ENCODE data around the gene TTC28. TPM values are rescaled to one million over a fixed set of nuclear protein-coding genes. Genes with fewer than 3 reads are reported as not detected.

The TTC28 gene
- total RNA-seq, 1 experiment from 2014 or later = not detected

GRCh38 chr22:28116219-28116673 is 563.4 kb downstream of the TTC28 start:
- peak; percentile 36 for DNase-seq (ENCODE audit: unreplicated experiment)
- no peak for TF ChIP-seq CTCF (IDR thresholded peaks at IDR 0.05; ENCODE audit: unreplicated experiment)
- POLR2A ChIA-PET = no interaction called here
- no peak overlapping the region for H3K4me3 Mint-ChIP-seq (ENCODE audit: unreplicated experiment)
- H3K36me3 Mint-ChIP-seq (ENCODE audit: insufficient read depth, unreplicated experiment) = no peaks in the 10 kb centered on the region
- no peaks in the 10 kb centered on the region for H3K9me3 Mint-ChIP-seq (ENCODE audit: unreplicated experiment)
- intact Hi-C loops (cut with micrococcal nuclease) = no loop called here
- H3K27me3 Mint-ChIP-seq (ENCODE audit: insufficient read depth, unreplicated experiment) = no peaks in the 10 kb centered on the region
- peaks cover 10% of the 10 kb centered on the region for H3K4me1 Mint-ChIP-seq (ENCODE audit: insufficient read depth, unreplicated experiment)
- peak overlapping the region; percentile 21 for H3K27ac Mint-ChIP-seq (ENCODE audit: low read depth, unreplicated experiment)
- BruUV-seq (replicated peaks) = no TSS peak
- CTCF ChIA-PET = interaction anchor here (1.3 kb wide), 1 partner anchor 8 kb away, joined by 3 read pairs; no protein-coding TSS in a partner anchor

GRCh38 chr22:28115426-28115825 is 564.2 kb downstream of the TTC28 start:
- H3K27ac Mint-ChIP-seq (ENCODE audit: low read depth, unreplicated experiment) = no peak overlapping the region
- no peak for DNase-seq (ENCODE audit: unreplicated experiment)

GRCh38 chr22:28112548-28113043 is 567.0 kb downstream of the TTC28 start:
- peaks cover 10% of the 10 kb centered on the region for H3K4me1 Mint-ChIP-seq (ENCODE audit: insufficient read depth, unreplicated experiment)
- no peaks in the 10 kb centered on the region for H3K27me3 Mint-ChIP-seq (ENCODE audit: insufficient read depth, unreplicated experiment)
- H3K4me3 Mint-ChIP-seq (ENCODE audit: unreplicated experiment) = no peak overlapping the region
- TF ChIP-seq CTCF (IDR thresholded peaks at IDR 0.05; ENCODE audit: unreplicated experiment) = peak; percentile 48
- peaks cover 5% of the 10 kb centered on the region for H3K36me3 Mint-ChIP-seq (ENCODE audit: insufficient read depth, unreplicated experiment)
- no peak overlapping the region for H3K27ac Mint-ChIP-seq (ENCODE audit: low read depth, unreplicated experiment)
- intact Hi-C loops (cut with micrococcal nuclease) = no loop called here
- CTCF ChIA-PET = interaction anchor here (0.6 to 1.1 kb wide), 11 partner anchors 12 to 1802 kb away, joined by 3 to 4 read pairs (median 3); no protein-coding TSS in a partner anchor
- H3K9me3 Mint-ChIP-seq (ENCODE audit: unreplicated experiment) = no peaks in the 10 kb centered on the region
- POLR2A ChIA-PET = no interaction called here
- BruUV-seq (replicated peaks) = no TSS peak
- peak; percentile 56 for DNase-seq (ENCODE audit: unreplicated experiment)

More at GRCh38 chr22:28115426-28115825, 564.2 kb downstream of the TTC28 start:
- Mint-ChIP-seq H3K36me3 (ENCODE audit: insufficient read depth, unreplicated experiment) (no peaks in the 10 kb centered on the region), H3K4me1 (ENCODE audit: insufficient read depth, unreplicated experiment) (peaks cover 10% of the 10 kb centered on the region), H3K9me3 (ENCODE audit: unreplicated experiment) (no peaks in the 10 kb centered on the region), H3K4me3 (ENCODE audit: unreplicated experiment) (no peak overlapping the region), H3K27me3 (ENCODE audit: insufficient read depth, unreplicated experiment) (no peaks in the 10 kb centered on the region)
- ChIA-PET POLR2A (no interaction called here), CTCF (interaction anchor here (0.7 to 1.3 kb wide), 2 partner anchors 9 to 69 kb away, joined by 3 read pairs; no protein-coding TSS in a partner anchor)
- no TSS peak for BruUV-seq (replicated peaks)
- TF ChIP-seq CTCF (IDR thresholded peaks at IDR 0.05; ENCODE audit: unreplicated experiment) = no peak
- intact Hi-C loops (cut with micrococcal nuclease) = no loop called here

GRCh38 chr22:28112190-28112544 is 567.5 kb downstream of the TTC28 start:
- no TSS peak for BruUV-seq (replicated peaks)
- no peak overlapping the region for H3K4me3 Mint-ChIP-seq (ENCODE audit: unreplicated experiment)
- intact Hi-C loops (cut with micrococcal nuclease) = no loop called here
- ChIA-PET CTCF (interaction anchor here (0.6 to 1.1 kb wide), 8 partner anchors 11 to 1802 kb away, joined by 3 to 4 read pairs (median 3); no protein-coding TSS in a partner anchor), POLR2A (no interaction called here)
- peaks cover 10% of the 10 kb centered on the region for H3K4me1 Mint-ChIP-seq (ENCODE audit: insufficient read depth, unreplicated experiment)
- no peak overlapping the region for H3K27ac Mint-ChIP-seq (ENCODE audit: low read depth, unreplicated experiment)
- H3K9me3 Mint-ChIP-seq (ENCODE audit: unreplicated experiment) = no peaks in the 10 kb centered on the region
- no peak for TF ChIP-seq CTCF (IDR thresholded peaks at IDR 0.05; ENCODE audit: unreplicated experiment)
- DNase-seq (ENCODE audit: unreplicated experiment) = no peak
- peaks cover 5% of the 10 kb centered on the region for H3K36me3 Mint-ChIP-seq (ENCODE audit: insufficient read depth, unreplicated experiment)
- no peaks in the 10 kb centered on the region for H3K27me3 Mint-ChIP-seq (ENCODE audit: insufficient read depth, unreplicated experiment)
